NCI-H2107 treated with DMSO at 0.1 percent for 48 hours (cell line): ENCODE measurements around the gene DIP2A.
"Not testable (repeated sequence)": the region's sequence is repeated elsewhere in the genome, so short reads cannot be mapped to it uniquely, and the experiment has no call there.

Experiments used
- DNase-seq: peaks from one replicate; lab custom pipeline; 2025; ENCODE audit not compliant: unreplicated experiment; lab: John Stamatoyannopoulos, UW

The DIP2A gene

DNA sequence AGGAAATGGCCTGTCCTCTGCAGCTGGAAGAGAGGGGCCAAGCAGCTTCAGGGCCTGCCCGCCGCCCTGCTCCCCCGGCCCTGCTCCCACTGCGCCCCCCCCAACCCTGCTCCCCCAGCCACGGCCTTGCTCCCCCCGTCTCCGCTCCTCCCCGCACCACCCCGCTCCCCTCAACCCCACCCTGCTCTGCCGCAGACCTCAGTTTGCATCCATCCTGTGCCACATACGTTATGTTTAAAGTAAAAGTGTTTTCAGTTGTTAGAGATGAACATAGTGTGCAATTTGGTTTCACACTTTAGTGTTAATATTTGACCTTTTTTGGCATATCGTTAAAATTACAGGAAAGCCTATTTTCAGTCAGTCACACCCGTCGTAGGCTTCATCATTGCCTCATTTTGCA lies 34.1 kb upstream of the DIP2A start:
- DNase-seq: no peak

GRCh38 chr21:46425041-46425440 lies 33.6 kb upstream of the DIP2A start:
- no peak for DNase-seq

DNA sequence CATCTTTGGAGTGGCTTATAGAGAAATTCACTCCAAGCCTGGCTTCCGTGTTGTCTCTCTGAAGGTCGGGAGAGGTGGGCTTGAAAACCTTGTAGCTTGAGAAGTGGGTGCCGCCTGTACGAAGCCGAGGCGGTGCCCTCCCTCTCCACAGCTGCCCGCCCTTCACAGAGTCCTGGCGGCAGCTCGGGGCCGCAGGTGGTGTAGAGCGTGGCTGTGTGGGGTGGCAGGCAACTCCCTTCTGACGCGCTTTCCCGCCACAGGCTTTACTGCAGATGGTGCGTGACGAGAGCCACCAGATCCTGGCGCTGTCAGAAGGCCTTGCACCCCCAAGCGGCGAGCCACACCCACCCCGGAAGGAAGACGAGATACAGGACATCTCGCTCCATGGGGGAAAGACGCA lies 33.1 kb upstream of the DIP2A start:
- no peak for DNase-seq

DNA sequence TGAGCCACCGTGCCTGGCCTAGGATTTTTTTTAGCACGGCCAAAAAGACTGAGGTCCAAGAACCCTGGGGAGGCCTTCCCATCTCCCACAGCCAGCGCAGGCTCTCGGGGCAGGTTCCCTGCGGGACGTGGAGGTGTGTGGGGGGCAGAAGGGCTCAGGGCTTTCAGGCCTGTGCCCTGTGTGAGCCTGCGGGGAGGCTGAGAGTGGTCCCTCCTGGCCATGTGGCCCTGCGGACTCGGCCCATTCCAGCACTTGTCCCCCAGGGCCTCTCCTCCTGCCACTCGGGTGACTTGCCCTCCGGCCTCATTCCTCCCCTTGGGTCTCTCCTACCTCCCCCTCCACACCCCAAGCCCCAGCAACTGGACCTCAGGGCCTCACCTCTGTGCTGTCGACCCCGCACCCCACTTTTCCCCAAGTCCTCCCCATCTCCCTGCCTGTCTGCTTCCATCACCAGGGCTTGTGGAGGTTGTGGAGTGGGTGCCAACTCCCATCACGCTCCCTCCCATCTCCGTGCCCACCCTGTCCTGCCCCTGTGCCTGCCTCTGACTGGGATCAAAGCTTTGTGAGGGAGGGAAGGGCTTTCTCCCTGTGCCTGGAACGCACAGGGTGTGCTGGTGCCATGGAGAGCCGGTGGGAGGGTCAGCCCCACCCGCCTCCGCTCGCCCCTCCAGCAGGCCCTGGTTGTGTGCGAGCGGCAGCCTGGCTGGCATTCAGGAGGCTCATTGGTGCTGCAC lies 32.2 kb upstream of the DIP2A start:
- no peak for DNase-seq

GRCh38 chr21:46427516-46427915 lies 31.2 kb upstream of the DIP2A start:
- DNase-seq: no peak

DNA sequence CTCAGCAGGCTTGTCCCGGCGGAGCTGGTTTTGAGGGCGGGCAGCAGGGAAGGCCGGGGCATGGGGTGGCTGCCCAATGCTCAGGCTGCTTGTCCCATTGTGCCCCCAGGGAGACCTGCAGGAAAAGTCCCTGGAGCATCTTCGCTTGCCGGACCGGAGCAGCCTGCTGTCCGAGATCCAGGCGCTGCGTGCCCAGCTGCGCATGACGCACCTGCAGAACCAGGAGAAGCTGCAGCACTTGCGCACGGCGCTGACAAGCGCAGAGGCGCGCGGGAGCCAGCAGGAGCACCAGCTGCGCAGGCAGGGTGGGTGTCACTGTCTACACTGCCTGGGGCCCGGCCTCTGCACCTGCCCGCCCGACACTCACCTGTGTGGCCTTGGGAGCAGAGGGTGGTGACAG lies 30.4 kb upstream of the DIP2A start:
- DNase-seq: no peak

DNA sequence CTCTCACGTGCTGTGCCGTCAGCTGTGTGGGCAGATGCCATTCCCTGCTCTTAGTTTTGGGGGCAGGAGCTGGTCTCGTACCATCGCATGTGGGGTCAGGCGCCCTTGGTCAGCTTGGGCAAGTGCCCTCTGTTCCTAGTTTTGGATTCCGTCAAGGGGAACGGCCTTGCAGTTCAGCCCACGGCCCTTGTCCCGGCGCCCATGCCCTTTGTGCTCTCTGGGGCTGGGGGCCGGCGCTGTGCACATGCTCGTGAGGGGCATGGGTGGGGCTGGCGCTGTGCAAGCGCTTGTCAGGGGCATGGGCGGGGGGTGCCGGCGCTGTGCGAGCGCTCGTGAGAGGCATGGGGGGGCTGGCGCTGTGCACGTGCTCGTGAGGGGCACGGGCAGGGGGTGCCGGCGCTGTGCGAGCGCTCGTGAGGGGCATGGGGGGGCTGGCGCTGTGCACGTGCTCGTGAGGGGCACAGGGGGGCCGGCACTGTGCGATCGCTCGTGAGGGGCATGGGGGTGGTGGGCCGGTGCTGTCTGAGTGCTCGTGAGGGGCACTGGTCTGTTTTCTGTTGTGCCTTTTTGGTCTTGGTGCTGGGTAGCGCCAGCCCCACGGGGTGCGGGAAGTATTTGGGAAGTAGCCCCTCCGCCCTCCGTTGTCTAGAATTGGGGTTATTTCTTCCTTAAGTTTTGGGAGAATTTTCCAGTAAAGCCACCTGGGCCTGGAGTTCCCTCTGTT lies 29.5 kb upstream of the DIP2A start:
- no peak for DNase-seq

GRCh38 chr21:46429754-46430681 lies 28.7 kb upstream of the DIP2A start:
- no peak for DNase-seq

GRCh38 chr21:46431448-46431847 lies 27.2 kb upstream of the DIP2A start:
- DNase-seq: no peak

GRCh38 chr21:46431884-46432488 lies 26.7 kb upstream of the DIP2A start:
- DNase-seq: no peak

- DNase-seq: not testable (repeated sequence)
Observed at GRCh38 chr21:46433116-46433515, 25.6 kb upstream of the DIP2A start.

- no peak for DNase-seq
Observed at GRCh38 chr21:46434322-46434958, 24.3 kb upstream of the DIP2A start.

DNA sequence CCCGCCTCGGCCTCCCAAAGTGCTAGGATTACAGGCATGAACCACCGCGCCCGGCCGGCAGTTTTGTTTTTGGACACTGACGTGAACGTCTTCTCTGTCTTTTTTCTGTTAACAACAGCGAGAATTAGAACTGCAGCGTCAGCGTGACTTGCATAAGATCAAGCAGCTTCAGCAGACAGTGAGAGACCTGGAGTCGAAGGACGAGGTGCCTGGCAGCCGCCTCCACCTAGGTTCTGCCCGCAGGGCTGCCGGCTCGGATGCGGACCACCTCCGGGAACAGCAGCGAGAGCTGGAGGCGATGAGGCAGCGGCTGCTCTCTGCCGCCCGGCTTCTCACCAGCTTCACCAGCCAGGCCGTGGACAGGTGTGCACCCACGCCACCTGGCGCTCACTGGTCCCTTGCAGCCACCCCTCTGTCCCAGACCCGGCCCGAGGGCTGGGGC lies 22.9 kb upstream of the DIP2A start:
- DNase-seq: no peak

GRCh38 chr21:46436621-46437020 lies 22.1 kb upstream of the DIP2A start:
- DNase-seq: no peak

DNA sequence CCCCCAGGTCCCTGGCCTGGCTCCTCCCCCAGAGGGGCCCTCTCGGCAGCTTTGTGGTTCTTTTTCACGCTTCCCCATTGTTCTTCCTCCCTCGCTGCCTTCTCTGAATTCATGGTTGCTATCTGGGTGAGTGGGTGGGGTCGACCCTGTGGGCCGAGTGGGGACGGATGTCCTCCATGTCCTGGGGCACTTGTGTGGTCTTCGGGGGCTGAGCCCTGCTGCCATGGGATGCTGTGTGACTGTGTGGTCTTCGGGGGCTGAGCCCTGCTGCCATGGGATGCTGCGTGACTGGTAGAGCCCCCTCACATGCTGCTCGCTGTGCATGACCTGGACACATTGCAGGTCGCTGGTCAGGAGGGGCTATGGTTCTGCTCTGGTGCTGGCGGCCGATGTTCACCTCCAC lies 21.6 kb upstream of the DIP2A start:
- no peak for DNase-seq

DNA sequence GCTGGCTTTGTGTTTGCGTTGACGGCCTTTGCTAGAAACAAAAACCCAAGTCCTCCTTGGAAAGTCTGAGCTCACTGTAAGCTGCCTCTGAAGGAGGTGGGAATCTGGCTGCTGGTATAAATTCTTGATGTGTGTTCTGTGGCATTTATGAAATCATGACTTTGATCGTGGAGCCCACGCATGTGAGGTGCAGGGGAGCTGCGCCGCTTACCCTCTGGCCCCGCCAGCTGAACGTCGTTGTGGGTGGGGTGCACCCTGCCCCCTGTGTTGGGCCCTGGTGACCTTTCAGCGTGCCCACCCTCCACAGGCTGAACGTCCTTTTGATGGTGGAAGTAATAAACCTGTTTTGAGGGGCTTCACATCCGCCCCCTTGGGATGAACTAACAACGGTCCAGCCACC lies 21.2 kb upstream of the DIP2A start:
- no peak for DNase-seq

- DNase-seq: no peak
Observed at GRCh38 chr21:46438241-46438640, 20.4 kb upstream of the DIP2A start.

DNA sequence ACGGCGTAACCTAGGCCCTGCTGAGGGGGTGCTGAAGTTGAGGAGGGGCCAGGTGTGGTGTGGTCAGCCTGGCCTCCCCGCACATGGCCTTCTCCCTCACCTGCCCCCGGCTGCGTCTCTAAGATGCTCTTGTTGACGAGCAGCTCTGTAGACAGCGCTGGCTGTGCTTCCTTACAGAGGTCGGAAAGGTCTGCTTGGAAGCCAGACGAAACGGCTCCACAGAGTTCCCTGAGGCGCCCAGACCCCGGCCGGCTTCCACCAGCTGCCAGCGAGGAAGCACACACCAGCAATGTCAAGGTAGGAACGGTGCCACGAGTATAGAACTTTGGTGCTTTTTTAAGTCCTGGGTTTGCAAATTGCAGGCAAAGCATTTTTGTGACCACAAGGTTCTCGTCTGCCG lies 18.8 kb upstream of the DIP2A start:
- no peak for DNase-seq

DNA sequence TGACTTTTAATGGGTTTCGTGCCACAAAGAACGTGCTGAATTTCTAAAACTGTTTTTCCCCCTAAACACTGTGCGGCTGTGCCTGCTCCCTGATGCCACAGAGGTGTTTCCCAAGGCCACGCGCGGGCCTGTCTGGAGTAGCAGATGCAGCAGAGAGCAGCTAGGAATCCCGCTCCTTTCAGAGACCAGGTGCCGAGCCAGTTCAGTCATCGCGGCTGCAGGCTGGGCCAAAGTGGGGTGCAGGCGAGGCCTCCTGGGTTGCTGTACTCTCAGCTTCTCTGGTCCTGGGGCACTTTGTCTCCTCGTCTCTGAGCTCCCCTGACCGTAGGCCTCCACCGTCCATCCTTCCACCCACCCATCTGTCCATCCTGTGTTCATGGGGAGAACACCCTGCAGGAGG lies 17.4 kb upstream of the DIP2A start:
- DNase-seq: no peak

DNA sequence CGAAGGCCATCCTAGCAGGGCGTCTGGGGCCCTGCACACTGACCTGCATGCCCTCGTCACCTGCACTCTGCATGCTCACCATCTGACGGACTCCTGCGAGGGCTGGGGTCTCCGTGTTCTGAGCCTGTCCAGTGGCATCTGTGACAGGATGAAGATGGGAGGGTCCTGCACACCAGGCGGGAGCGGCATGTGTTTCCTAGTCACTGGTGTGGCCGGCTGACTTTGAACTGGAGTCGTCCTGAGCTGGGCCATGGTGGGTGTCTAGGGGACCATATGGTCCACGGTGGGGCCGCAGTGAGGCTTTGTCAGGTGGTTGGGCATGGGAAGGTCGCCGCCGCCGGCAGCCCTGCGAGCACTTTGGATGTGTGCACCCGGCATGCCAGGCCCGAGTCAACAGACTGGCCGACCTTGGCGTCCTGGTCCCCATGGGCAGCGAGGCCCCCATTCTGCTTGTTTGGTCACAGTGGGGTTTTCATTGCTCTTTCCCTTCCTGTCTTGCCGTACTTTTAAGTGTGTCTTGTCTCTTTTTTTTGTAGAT lies 16.7 kb upstream of the DIP2A start:
- DNase-seq: no peak
